HEK293 (cell line): ENCODE measurements around the gene MASP2.
"Not testable (repeated sequence)": the region's sequence is repeated elsewhere in the genome, so short reads cannot be mapped to it uniquely, and the experiment has no call there.

Experiments used
- IKZF3 ChIP-seq: fragments of 450-650 bp; IDR thresholded peaks from 2 replicates; pipeline ENCODE4 v1.5.0; 2018; ENCODE audit warnings: missing biosample characterization, mild to moderate bottlenecking, missing genetic modification characterization, moderate library complexity
- SALL2 ChIP-seq: fragments of 450-650 bp; formaldehyde crosslinking; IDR thresholded peaks from 2 replicates; pipeline ENCODE4 v1.5.0; 2017; ENCODE audit warnings: missing biosample characterization, mild to moderate bottlenecking, missing genetic modification characterization, borderline replicate concordance
- ZNF155 ChIP-seq: fragments of 450-650 bp; formaldehyde crosslinking; IDR thresholded peaks from 2 replicates; pipeline ENCODE4 v1.5.1; 2016; ENCODE audit warnings: missing biosample characterization, missing genetic modification characterization
- ZNF423 ChIP-seq: fragments of 450-650 bp; formaldehyde crosslinking; IDR thresholded peaks from 2 replicates; pipeline ENCODE4 v1.5.1; 2016; ENCODE audit warnings: missing biosample characterization, missing genetic modification characterization
- ZNF473 ChIP-seq: fragments of 450-650 bp; formaldehyde crosslinking; IDR thresholded peaks from 2 replicates; pipeline ENCODE4 v1.5.1; 2017; ENCODE audit warnings: missing biosample characterization, missing genetic modification characterization
- ZNF549 ChIP-seq: fragments of 450-650 bp; IDR thresholded peaks from 2 replicates; pipeline ENCODE4 v1.5.1; 2018; ENCODE audit warnings: missing biosample characterization, missing genetic modification characterization, mild to moderate bottlenecking, inconsistent platforms, moderate library complexity
- ZNF596 ChIP-seq: fragments of 450-650 bp; IDR thresholded peaks from 2 replicates; pipeline ENCODE4 v1.5.0; 2018; ENCODE audit warnings: missing biosample characterization, mild to moderate bottlenecking, missing genetic modification characterization, moderate library complexity
- ZNF623 ChIP-seq: fragments of 450-650 bp; formaldehyde crosslinking; IDR thresholded peaks from 2 replicates; pipeline ENCODE4 v1.5.1; 2016; ENCODE audit warnings: missing biosample characterization, missing genetic modification characterization
- ZNF776 ChIP-seq: fragments of 450-650 bp; formaldehyde crosslinking; IDR thresholded peaks from 2 replicates; pipeline ENCODE4 v1.5.0; 2017; ENCODE audit warnings: missing biosample characterization, missing genetic modification characterization, borderline replicate concordance
- TF ChIP-seq, protein P1 (sequence below): fragments of 450-650 bp; formaldehyde crosslinking; IDR thresholded peaks from 2 replicates; pipeline ENCODE4 v1.5.1; 2016; ENCODE audit warnings: missing biosample characterization, missing genetic modification characterization
- TF ChIP-seq, protein P2 (sequence below): sonication (generic); formaldehyde crosslinking; IDR thresholded peaks from 2 replicates; pipeline ENCODE4 v1.8.1; 2022; ENCODE audit warnings: mild to moderate bottlenecking, moderate library complexity, missing genetic modification reagents

DNA sequence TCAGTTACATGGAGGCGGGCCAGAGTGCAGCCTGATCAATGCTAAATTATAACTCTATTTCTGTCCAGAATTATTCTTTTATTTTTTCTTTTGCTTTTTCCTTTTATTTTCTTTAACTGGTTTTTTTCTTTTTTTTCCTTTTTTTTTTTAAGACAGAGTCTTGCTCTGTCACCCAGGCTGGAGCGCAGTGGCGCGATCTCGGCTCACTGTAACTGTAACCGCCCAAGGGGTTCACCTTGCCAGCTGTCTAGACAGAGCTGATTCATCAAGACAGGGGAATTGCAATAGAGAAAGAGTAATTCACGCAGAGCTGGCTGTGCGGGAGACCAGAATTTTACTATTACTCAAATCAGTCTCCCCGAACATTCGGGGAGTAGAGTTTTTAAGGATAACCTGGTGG is 4.1 kb upstream of the MASP2 start:
- not testable (repeated sequence) for TF ChIP-seq ZNF596 (tag by site-specific recombination); IKZF3 (tag by site-specific recombination); ZNF549 (tag by site-specific recombination); ZNF155 (tag by site-specific recombination); ZNF776 (tag by site-specific recombination); ZNF423 (tag by site-specific recombination); SALL2; ZNF623 (tag by site-specific recombination); ZNF473 (tag by site-specific recombination)
- TF ChIP-seq, protein P1, sequence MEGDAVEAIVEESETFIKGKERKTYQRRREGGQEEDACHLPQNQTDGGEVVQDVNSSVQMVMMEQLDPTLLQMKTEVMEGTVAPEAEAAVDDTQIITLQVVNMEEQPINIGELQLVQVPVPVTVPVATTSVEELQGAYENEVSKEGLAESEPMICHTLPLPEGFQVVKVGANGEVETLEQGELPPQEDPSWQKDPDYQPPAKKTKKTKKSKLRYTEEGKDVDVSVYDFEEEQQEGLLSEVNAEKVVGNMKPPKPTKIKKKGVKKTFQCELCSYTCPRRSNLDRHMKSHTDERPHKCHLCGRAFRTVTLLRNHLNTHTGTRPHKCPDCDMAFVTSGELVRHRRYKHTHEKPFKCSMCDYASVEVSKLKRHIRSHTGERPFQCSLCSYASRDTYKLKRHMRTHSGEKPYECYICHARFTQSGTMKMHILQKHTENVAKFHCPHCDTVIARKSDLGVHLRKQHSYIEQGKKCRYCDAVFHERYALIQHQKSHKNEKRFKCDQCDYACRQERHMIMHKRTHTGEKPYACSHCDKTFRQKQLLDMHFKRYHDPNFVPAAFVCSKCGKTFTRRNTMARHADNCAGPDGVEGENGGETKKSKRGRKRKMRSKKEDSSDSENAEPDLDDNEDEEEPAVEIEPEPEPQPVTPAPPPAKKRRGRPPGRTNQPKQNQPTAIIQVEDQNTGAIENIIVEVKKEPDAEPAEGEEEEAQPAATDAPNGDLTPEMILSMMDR (tag by site-specific recombination), result not testable (repeated sequence)
- TF ChIP-seq, protein P2, sequence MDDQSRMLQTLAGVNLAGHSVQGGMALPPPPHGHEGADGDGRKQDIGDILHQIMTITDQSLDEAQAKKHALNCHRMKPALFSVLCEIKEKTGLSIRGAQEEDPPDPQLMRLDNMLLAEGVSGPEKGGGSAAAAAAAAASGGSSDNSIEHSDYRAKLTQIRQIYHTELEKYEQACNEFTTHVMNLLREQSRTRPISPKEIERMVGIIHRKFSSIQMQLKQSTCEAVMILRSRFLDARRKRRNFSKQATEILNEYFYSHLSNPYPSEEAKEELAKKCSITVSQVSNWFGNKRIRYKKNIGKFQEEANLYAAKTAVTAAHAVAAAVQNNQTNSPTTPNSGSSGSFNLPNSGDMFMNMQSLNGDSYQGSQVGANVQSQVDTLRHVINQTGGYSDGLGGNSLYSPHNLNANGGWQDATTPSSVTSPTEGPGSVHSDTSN (CRISPR knock-in tag), result not testable (repeated sequence)
